ENCODE results near the gene ATOH8. TPM values are rescaled to one million over a fixed set of nuclear protein-coding genes. Genes with fewer than 3 reads are reported as not detected.

The ATOH8 gene
- total and polyA plus RNA-seq, 9 donors, result 10.4 to 24.1 (median 18.8) TPM

GRCh38 chr2:85727798-85728197 lies 26.0 kb upstream of the ATOH8 start:
- Histone ChIP-seq H3K27ac (ENCODE audit: low read length) (no peak overlapping the region), H3K36me3 (ENCODE audit: control insufficient read depth, insufficient read depth, low read length) (no peaks in the 10 kb centered on the region), H3K4me1 (ENCODE audit: control insufficient read depth, insufficient read depth, low read length) (peaks cover 36% of the 10 kb centered on the region), H3K4me3 (ENCODE audit: low read length) (no peak overlapping the region), H3K9me3 (replicated peaks; ENCODE audit: control insufficient read depth, low read depth, low read length) (no peaks in the 10 kb centered on the region), H3K27me3 (ENCODE audit: control insufficient read depth, insufficient read depth, low read length) (peaks cover 23% of the 10 kb centered on the region)
- no peak for DNase-seq
- WGBS (ENCODE audit: insufficient coverage), result 100% methylated on average over 3 of the region's 10 CpGs

- no peak for DNase-seq
- Histone ChIP-seq H3K4me3 (ENCODE audit: low read length) (no peak overlapping the region), H3K27ac (ENCODE audit: low read length) (no peak overlapping the region), H3K9me3 (replicated peaks; ENCODE audit: control insufficient read depth, low read depth, low read length) (no peaks in the 10 kb centered on the region), H3K36me3 (ENCODE audit: control insufficient read depth, insufficient read depth, low read length) (no peaks in the 10 kb centered on the region), H3K27me3 (ENCODE audit: control insufficient read depth, insufficient read depth, low read length) (peaks cover 23% of the 10 kb centered on the region), H3K4me1 (ENCODE audit: control insufficient read depth, insufficient read depth, low read length) (peaks cover 41% of the 10 kb centered on the region)
- WGBS (ENCODE audit: insufficient coverage), result 67% methylated on average over 1 of the region's 5 CpGs
Measured at GRCh38 chr2:85728342-85728741, 25.4 kb upstream of the ATOH8 start.

- H3K9me3 ChIP-seq (replicated peaks; ENCODE audit: control insufficient read depth, low read depth, low read length), result no peaks in the 10 kb centered on the region
- no peaks in the 10 kb centered on the region for H3K36me3 ChIP-seq (ENCODE audit: control insufficient read depth, insufficient read depth, low read length)
- 40% methylated on average over 21 of the region's 26 CpGs for WGBS (ENCODE audit: insufficient coverage)
- DNase-seq, result peak; percentile 90
- H3K4me1 ChIP-seq (ENCODE audit: control insufficient read depth, insufficient read depth, low read length), result peaks cover 49% of the 10 kb centered on the region
- no peak overlapping the region for H3K4me3 ChIP-seq (ENCODE audit: low read length)
- H3K27me3 ChIP-seq (ENCODE audit: control insufficient read depth, insufficient read depth, low read length), result peaks cover 29% of the 10 kb centered on the region
- H3K27ac ChIP-seq (ENCODE audit: low read length), result no peak overlapping the region
Measured at GRCh38 chr2:85728883-85729824, 24.6 kb upstream of the ATOH8 start.

- Histone ChIP-seq H3K4me3 (ENCODE audit: low read length) (no peak overlapping the region), H3K36me3 (ENCODE audit: control insufficient read depth, insufficient read depth, low read length) (no peaks in the 10 kb centered on the region), H3K27me3 (ENCODE audit: control insufficient read depth, insufficient read depth, low read length) (peaks cover 29% of the 10 kb centered on the region), H3K4me1 (ENCODE audit: control insufficient read depth, insufficient read depth, low read length) (peaks cover 56% of the 10 kb centered on the region), H3K9me3 (replicated peaks; ENCODE audit: control insufficient read depth, low read depth, low read length) (no peaks in the 10 kb centered on the region), H3K27ac (ENCODE audit: low read length) (no peak overlapping the region)
- DNase-seq, result no peak
- WGBS (ENCODE audit: insufficient coverage), result 85% methylated on average over 4 of the region's 10 CpGs
Measured at GRCh38 chr2:85729825-85730510, 23.8 kb upstream of the ATOH8 start.

GRCh38 chr2:85730686-85731230 lies 23.0 kb upstream of the ATOH8 start:
- Histone ChIP-seq H3K9me3 (replicated peaks; ENCODE audit: control insufficient read depth, low read depth, low read length) (no peaks in the 10 kb centered on the region), H3K27me3 (ENCODE audit: control insufficient read depth, insufficient read depth, low read length) (peaks cover 29% of the 10 kb centered on the region), H3K4me3 (ENCODE audit: low read length) (no peak overlapping the region), H3K27ac (ENCODE audit: low read length) (no peak overlapping the region), H3K36me3 (ENCODE audit: control insufficient read depth, insufficient read depth, low read length) (no peaks in the 10 kb centered on the region), H3K4me1 (ENCODE audit: control insufficient read depth, insufficient read depth, low read length) (peaks cover 60% of the 10 kb centered on the region)
- 81% methylated on average over 3 of the region's 10 CpGs for WGBS (ENCODE audit: insufficient coverage)
- DNase-seq, result no peak

DNA sequence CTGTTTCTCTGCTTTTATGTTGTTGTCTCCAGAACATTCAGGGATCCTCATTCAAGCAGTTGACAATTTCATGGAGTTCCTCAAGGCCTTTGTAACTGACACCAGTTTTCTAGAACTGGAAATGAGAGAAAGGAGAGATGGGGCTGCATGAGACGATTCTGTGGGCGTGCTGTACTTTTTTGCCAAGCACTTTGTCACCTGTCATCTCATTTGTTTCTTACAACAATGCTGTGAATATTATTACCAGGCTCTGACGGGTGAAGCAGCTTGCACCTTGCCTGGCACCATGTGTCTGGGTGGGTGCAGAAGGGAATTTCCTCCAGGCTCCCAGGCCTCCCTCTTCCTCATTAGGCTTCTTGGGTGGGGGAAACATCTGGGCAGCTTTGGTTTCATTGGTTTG lies 22.2 kb upstream of the ATOH8 start:
- Histone ChIP-seq H3K27me3 (ENCODE audit: control insufficient read depth, insufficient read depth, low read length) (peaks cover 28% of the 10 kb centered on the region), H3K4me1 (ENCODE audit: control insufficient read depth, insufficient read depth, low read length) (peaks cover 62% of the 10 kb centered on the region), H3K27ac (ENCODE audit: low read length) (no peak overlapping the region)

GRCh38 chr2:85732467-85733120 lies 21.2 kb upstream of the ATOH8 start:
- H3K27me3 ChIP-seq (ENCODE audit: control insufficient read depth, insufficient read depth, low read length), result peaks cover 27% of the 10 kb centered on the region
- no peak for DNase-seq
- H3K9me3 ChIP-seq (replicated peaks; ENCODE audit: control insufficient read depth, low read depth, low read length), result no peaks in the 10 kb centered on the region
- H3K36me3 ChIP-seq (ENCODE audit: control insufficient read depth, insufficient read depth, low read length), result no peaks in the 10 kb centered on the region
- WGBS (ENCODE audit: insufficient coverage), result no CpG with 5 or more reads among the region's 2 CpGs
- H3K27ac ChIP-seq (ENCODE audit: low read length), result peak overlapping the region; percentile 85
- H3K4me1 ChIP-seq (ENCODE audit: control insufficient read depth, insufficient read depth, low read length), result peaks cover 72% of the 10 kb centered on the region
- no peak overlapping the region for H3K4me3 ChIP-seq (ENCODE audit: low read length)

More for the DNA sequence above, 22.2 kb upstream of the ATOH8 start:
- WGBS (ENCODE audit: insufficient coverage), result no CpG with 5 or more reads among the region's 3 CpGs
- Histone ChIP-seq H3K36me3 (ENCODE audit: control insufficient read depth, insufficient read depth, low read length) (no peaks in the 10 kb centered on the region), H3K4me3 (ENCODE audit: low read length) (no peak overlapping the region), H3K9me3 (replicated peaks; ENCODE audit: control insufficient read depth, low read depth, low read length) (no peaks in the 10 kb centered on the region)
- DNase-seq, result no peak

- DNase-seq, result peak; percentile 90
- WGBS (ENCODE audit: insufficient coverage), result 71% methylated on average over 11 of the region's 18 CpGs
- Histone ChIP-seq H3K9me3 (replicated peaks; ENCODE audit: control insufficient read depth, low read depth, low read length) (no peaks in the 10 kb centered on the region), H3K4me3 (ENCODE audit: low read length) (no peak overlapping the region), H3K27ac (ENCODE audit: low read length) (peak overlapping the region; percentile 85), H3K36me3 (ENCODE audit: control insufficient read depth, insufficient read depth, low read length) (no peaks in the 10 kb centered on the region), H3K27me3 (ENCODE audit: control insufficient read depth, insufficient read depth, low read length) (peaks cover 20% of the 10 kb centered on the region), H3K4me1 (ENCODE audit: control insufficient read depth, insufficient read depth, low read length) (peaks cover 79% of the 10 kb centered on the region)
Measured at GRCh38 chr2:85733121-85733960, 20.4 kb upstream of the ATOH8 start.

- Histone ChIP-seq H3K4me3 (ENCODE audit: low read length) (no peak overlapping the region), H3K4me1 (ENCODE audit: control insufficient read depth, insufficient read depth, low read length) (peaks cover 80% of the 10 kb centered on the region), H3K9me3 (replicated peaks; ENCODE audit: control insufficient read depth, low read depth, low read length) (no peaks in the 10 kb centered on the region), H3K27ac (ENCODE audit: low read length) (peak overlapping the region; percentile 85), H3K27me3 (ENCODE audit: control insufficient read depth, insufficient read depth, low read length) (peaks cover 18% of the 10 kb centered on the region), H3K36me3 (ENCODE audit: control insufficient read depth, insufficient read depth, low read length) (no peaks in the 10 kb centered on the region)
- DNase-seq, result no peak
- WGBS (ENCODE audit: insufficient coverage), result 81% methylated on average over 4 of the region's 4 CpGs
Measured at GRCh38 chr2:85734015-85734414, 19.8 kb upstream of the ATOH8 start.
